ENCODE results near the gene IGF1R.
"Not testable (repeated sequence)": the region's sequence is repeated elsewhere in the genome, so short reads cannot be mapped to it uniquely, and the experiment has no call there.

IGF1R gene

GRCh38 chr15:98978153-98978552 lies 329.8 kb downstream of the IGF1R start:
- no peak for DNase-seq

- DNase-seq, result no peak
Observed at GRCh38 chr15:98980899-98981228, 332.5 kb downstream of the IGF1R start.

- DNase-seq, result no peak
Observed at GRCh38 chr15:98981851-98982722, 333.7 kb downstream of the IGF1R start.

GRCh38 chr15:98983334-98983733 lies 335.0 kb downstream of the IGF1R start:
- peak; percentile 2 for DNase-seq

GRCh38 chr15:98986281-98986680 lies 337.9 kb downstream of the IGF1R start:
- DNase-seq, result no peak

- DNase-seq, result no peak
Observed at GRCh38 chr15:98994892-98995291, 346.6 kb downstream of the IGF1R start.

- DNase-seq, result no peak
Observed at GRCh38 chr15:98996169-98996568, 347.8 kb downstream of the IGF1R start.

- DNase-seq, result no peak
Observed at GRCh38 chr15:98996624-98997023, 348.3 kb downstream of the IGF1R start.

GRCh38 chr15:98997312-98997711 lies 349.0 kb downstream of the IGF1R start:
- DNase-seq, result no peak

GRCh38 chr15:98997755-98998154 lies 349.4 kb downstream of the IGF1R start:
- DNase-seq, result no peak

- DNase-seq, result no peak
Observed at GRCh38 chr15:98998279-98998678, 349.9 kb downstream of the IGF1R start.

- DNase-seq, result no peak
Observed at GRCh38 chr15:98999233-98999632, 350.9 kb downstream of the IGF1R start.

- no peak for DNase-seq
Observed at GRCh38 chr15:99002226-99002625, 353.9 kb downstream of the IGF1R start.

- not testable (repeated sequence) for DNase-seq
Observed at GRCh38 chr15:99003317-99003716, 355.0 kb downstream of the IGF1R start.

- not testable (repeated sequence) for DNase-seq
Observed at GRCh38 chr15:99004998-99005974, 356.9 kb downstream of the IGF1R start.

- no peak for DNase-seq
Observed at GRCh38 chr15:99006146-99006545, 357.8 kb downstream of the IGF1R start.

- no peak for DNase-seq
Observed at GRCh38 chr15:99006904-99007495, 358.7 kb downstream of the IGF1R start.

GRCh38 chr15:99009741-99010330 lies 361.5 kb downstream of the IGF1R start:
- no peak for DNase-seq

GRCh38 chr15:99010768-99011167 lies 362.4 kb downstream of the IGF1R start:
- no peak for DNase-seq
